OCI-LY1 (cell line): ENCODE data around the gene RPS6KA2.

Experiments
- H2AFZ ChIP-seq: fragments of 200-600 bp; sonication (generic), shearing (Covaris generic); 2 replicates; pipeline ENCODE4 v1.6.0; 2014; ENCODE audit warnings: antibody characterized with exemption, mild to moderate bottlenecking, low read length
- H3F3A ChIP-seq: fragments of 200-600 bp; sonication (generic), shearing (Covaris generic); 2 replicates; pipeline ENCODE4 v1.6.0; 2014; ENCODE audit warnings: mild to moderate bottlenecking, antibody characterized with exemption, low read length, moderate library complexity; ENCODE audit not compliant: insufficient read depth
- H3K27ac ChIP-seq: fragments of 200-600 bp; sonication (generic); 2 replicates; pipeline ENCODE4 v1.5.1; 2014; ENCODE audit warnings: low read length, mixed run types, mild to moderate bottlenecking, low read depth; ENCODE audit not compliant: poor library complexity, severe bottlenecking
- H3K27me3 ChIP-seq: fragments of 200-600 bp; sonication (generic); 2 replicates; pipeline ENCODE4 v1.6.0; 2014; ENCODE audit warnings: antibody characterized with exemption, mild to moderate bottlenecking, low read length, moderate library complexity; ENCODE audit not compliant: insufficient read depth
- H3K36me3 ChIP-seq: fragments of 200-600 bp; sonication (generic); 2 replicates; pipeline ENCODE4 v1.6.1; 2014; ENCODE audit warnings: mild to moderate bottlenecking, antibody characterized with exemption, low read length, moderate library complexity, mixed read lengths; ENCODE audit not compliant: insufficient read depth
- H3K4me1 ChIP-seq: fragments of 200-600 bp; sonication (generic); 2 replicates; pipeline ENCODE4 v1.5.1; 2014; ENCODE audit warnings: mild to moderate bottlenecking, low read length, moderate library complexity; ENCODE audit not compliant: insufficient read depth, severe bottlenecking
- H3K4me2 ChIP-seq: fragments of 200-600 bp; sonication (generic), shearing (Covaris generic); 2 replicates; pipeline ENCODE4 v1.6.1; 2014; ENCODE audit warnings: low read length
- H3K4me3 ChIP-seq: fragments of 200-600 bp; sonication (generic); 2 replicates; pipeline ENCODE4 v1.5.1; 2014; ENCODE audit warnings: low read length, low read depth, mild to moderate bottlenecking, mixed read lengths; ENCODE audit not compliant: poor library complexity, severe bottlenecking
- H3K79me2 ChIP-seq: fragments of 200-600 bp; shearing (Covaris generic); 2 replicates; pipeline ENCODE4 v1.6.1; 2016; ENCODE audit warnings: mixed run types, low read length, mixed read lengths; ENCODE audit not compliant: insufficient read depth
- H3K9ac ChIP-seq: fragments of 200-600 bp; sonication (generic), shearing (Covaris generic); 2 replicates; pipeline ENCODE4 v1.6.1; 2014; ENCODE audit warnings: mild to moderate bottlenecking, low read length, mixed read lengths
- H3K9me2 ChIP-seq: fragments of 200-600 bp; sonication (generic), shearing (Covaris generic); 2 replicates; pipeline ENCODE4 v1.6.1; 2014; ENCODE audit warnings: low read depth, mild to moderate bottlenecking, low read length, mixed read lengths
- H3K9me3 ChIP-seq: fragments of 200-600 bp; shearing (Covaris generic); 2 replicates; pipeline ENCODE4 v1.6.1; 2014; ENCODE audit warnings: low read length, mixed read lengths
- H4K20me1 ChIP-seq: fragments of 200-600 bp; sonication (generic), shearing (Covaris generic); 2 replicates; pipeline ENCODE4 v1.6.0; 2016; ENCODE audit warnings: mild to moderate bottlenecking, low read length; ENCODE audit not compliant: insufficient read depth
- EZH2 ChIP-seq: fragments of 200-600 bp; sonication (generic), shearing (Covaris generic); IDR thresholded peaks from 2 replicates; pipeline ENCODE4 v1.8.0; 2017; ENCODE audit warnings: borderline replicate concordance, mixed run types, mild to moderate bottlenecking, antibody characterized with exemption, low read length, moderate library complexity, mixed read lengths
- TF ChIP-seq, protein P1 (sequence below): fragments of 200-600 bp; sonication (generic), shearing (Covaris generic); IDR thresholded peaks from 2 replicates; pipeline ENCODE4 v1.5.1; 2017; ENCODE audit warnings: mild to moderate bottlenecking, antibody characterized with exemption, low read length, moderate library complexity, mixed read lengths

RPS6KA2 gene

DNA sequence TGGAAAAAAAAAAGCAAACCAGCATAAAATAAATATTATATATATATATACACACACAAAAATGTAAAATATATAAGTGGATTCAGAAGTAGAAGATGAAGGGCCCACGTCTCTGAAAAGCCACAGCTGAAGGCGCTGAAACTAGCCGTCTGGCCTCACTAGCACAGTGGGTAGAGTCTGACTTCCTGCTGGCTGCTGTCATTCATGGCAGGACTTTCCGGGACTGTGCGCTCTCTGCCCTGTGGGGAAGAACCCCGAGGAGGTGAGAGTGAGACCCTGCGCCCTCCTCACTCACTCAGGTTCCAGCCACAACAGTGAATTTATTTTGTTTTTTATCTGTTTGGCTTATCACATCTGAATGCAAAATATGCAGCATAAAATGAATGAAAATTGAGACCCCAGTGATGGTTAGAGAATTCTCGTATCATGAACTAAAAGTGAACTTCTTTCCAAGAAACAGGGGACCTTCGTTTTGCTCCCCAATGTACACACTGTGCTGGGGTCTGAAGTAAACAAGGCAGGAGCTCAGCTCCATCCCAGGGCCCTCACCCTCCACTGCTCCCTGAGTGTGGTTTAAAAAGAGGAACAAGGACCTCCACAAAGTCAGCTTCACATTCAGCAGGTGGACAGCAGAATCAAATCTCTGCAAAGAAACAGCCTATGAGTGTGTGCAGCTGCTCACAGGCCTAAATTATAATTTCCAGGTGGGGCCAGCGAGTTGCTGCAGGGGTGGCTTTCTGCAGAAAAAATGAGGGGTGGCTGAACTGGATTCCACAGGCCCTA, 39.2 kb downstream of the RPS6KA2 start:
- Histone ChIP-seq H3K4me1 (peaks cover 29% of the 10 kb centered on the region), H3K79me2 (no peaks in the 10 kb centered on the region), H3K4me3 (no peak overlapping the region), H2AFZ (no peak overlapping the region), H3F3A (no peaks in the 10 kb centered on the region), H3K9ac (no peak overlapping the region), H3K9me3 (no peaks in the 10 kb centered on the region), H4K20me1 (no peaks in the 10 kb centered on the region), H3K27me3 (no peaks in the 10 kb centered on the region), H3K36me3 (no peaks in the 10 kb centered on the region), H3K27ac (peak overlapping the region; percentile 70), H3K4me2 (peak overlapping the region; percentile 40; the same call in 1 of the 2 replicates), H3K9me2 (no peaks in the 10 kb centered on the region)
- TF ChIP-seq, protein P1, sequence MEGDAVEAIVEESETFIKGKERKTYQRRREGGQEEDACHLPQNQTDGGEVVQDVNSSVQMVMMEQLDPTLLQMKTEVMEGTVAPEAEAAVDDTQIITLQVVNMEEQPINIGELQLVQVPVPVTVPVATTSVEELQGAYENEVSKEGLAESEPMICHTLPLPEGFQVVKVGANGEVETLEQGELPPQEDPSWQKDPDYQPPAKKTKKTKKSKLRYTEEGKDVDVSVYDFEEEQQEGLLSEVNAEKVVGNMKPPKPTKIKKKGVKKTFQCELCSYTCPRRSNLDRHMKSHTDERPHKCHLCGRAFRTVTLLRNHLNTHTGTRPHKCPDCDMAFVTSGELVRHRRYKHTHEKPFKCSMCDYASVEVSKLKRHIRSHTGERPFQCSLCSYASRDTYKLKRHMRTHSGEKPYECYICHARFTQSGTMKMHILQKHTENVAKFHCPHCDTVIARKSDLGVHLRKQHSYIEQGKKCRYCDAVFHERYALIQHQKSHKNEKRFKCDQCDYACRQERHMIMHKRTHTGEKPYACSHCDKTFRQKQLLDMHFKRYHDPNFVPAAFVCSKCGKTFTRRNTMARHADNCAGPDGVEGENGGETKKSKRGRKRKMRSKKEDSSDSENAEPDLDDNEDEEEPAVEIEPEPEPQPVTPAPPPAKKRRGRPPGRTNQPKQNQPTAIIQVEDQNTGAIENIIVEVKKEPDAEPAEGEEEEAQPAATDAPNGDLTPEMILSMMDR = no peak
- TF ChIP-seq EZH2 = no peak

DNA sequence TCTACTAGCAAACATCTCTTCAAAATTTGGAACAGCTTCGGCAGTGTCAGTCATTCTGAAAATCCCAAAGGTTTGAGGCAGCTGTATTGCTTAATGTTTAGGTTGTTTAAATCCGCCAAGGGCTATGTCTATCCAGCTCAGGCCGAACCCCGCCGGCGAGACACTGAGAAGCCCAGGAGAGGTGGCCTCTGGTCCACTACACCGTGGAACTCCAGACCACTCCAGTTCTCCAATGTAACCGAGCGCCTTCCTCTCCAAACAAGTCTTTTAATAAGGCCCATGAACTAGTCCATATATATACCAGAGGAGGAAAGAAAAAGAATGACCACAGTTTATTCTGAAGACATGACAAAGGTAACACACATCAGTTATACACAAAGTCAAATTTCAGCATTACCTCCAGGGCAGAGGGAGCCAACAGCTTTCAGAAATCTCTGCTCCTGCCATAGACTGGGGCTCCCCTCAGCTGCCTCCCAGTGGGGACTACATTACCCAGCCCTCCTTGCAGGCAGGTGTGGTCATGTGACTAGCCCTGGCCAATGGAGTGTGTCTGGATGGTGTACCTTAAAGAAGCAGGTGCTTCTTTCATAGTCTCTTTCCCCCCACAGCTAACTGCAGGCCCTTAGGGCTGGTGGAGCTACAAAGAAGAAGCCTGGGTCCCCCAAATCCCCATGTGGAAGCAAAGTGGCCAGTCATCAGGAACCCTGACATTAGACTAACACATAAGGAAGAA, 40.5 kb downstream of the RPS6KA2 start, which contains the start of gene RAMACL:
Gene RAMACL (minus strand): TSS at position 255 of the 733 bp plus-strand sequence. CDS start 201 bp downstream, at position 54.
- Histone ChIP-seq H3K9me2 (no peaks in the 10 kb centered on the region), H4K20me1 (no peaks in the 10 kb centered on the region), H3F3A (no peaks in the 10 kb centered on the region), H3K4me2 (no peak within 1 kb of the TSS), H3K27ac (peak within 1 kb of the TSS; percentile 54), H3K9me3 (no peaks in the 10 kb centered on the region), H3K9ac (no peak within 1 kb of the TSS), H3K79me2 (no peaks in the 10 kb centered on the region), H3K4me1 (peaks cover 29% of the 10 kb centered on the region), H2AFZ (no peak within 1 kb of the TSS), H3K4me3 (no peak within 1 kb of the TSS), H3K36me3 (no peaks in the 10 kb centered on the region), H3K27me3 (no peaks in the 10 kb centered on the region)
- TF ChIP-seq, protein P1 = no peak
- no peak for TF ChIP-seq EZH2

DNA sequence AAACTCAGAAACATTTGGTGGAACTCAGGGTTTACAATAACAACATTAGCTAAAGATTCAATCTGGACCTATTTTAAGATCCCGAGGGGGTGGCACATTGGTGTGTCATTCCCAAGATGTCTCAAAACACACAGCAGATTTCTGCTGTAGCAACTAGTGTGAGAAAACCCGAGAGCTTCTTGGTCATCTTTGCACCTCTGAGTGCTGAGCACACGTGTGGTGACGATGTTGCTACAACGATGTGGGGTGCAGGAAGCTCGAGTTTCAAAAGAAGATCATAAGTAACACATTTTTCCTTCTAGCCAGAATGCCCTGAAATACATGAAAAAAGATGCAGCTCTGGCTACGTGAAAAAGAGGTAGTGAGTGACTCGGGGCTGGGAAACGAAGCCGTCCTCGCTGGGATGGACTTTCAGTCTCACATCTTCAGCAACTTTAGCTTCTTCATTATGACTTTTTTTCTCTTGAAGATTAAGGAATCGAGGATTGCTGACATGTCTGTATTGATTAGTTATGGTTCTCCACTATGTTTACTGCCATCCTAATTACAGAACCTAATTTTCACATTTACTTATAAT, 42.1 kb downstream of the RPS6KA2 start:
- no peaks in the 10 kb centered on the region for H3F3A ChIP-seq
- no peak overlapping the region for H2AFZ ChIP-seq
- no peak for TF ChIP-seq EZH2
- TF ChIP-seq, protein P1 = no peak
- no peak overlapping the region for H3K27ac ChIP-seq
- no peaks in the 10 kb centered on the region for H3K79me2 ChIP-seq
- H3K4me1 ChIP-seq = peaks cover 29% of the 10 kb centered on the region
- H3K9ac ChIP-seq = no peak overlapping the region
- H3K36me3 ChIP-seq = no peaks in the 10 kb centered on the region
- no peaks in the 10 kb centered on the region for H4K20me1 ChIP-seq
- no peaks in the 10 kb centered on the region for H3K9me3 ChIP-seq
- no peaks in the 10 kb centered on the region for H3K27me3 ChIP-seq
- H3K4me2 ChIP-seq = no peak overlapping the region
- no peaks in the 10 kb centered on the region for H3K9me2 ChIP-seq
- no peak overlapping the region for H3K4me3 ChIP-seq
